DOHH2 (cell line): Measurements from ENCODE around the gene CHD9NB.

ENCODE experiments used
- CTCF ChIP-seq: fragments of 200-600 bp; sonication (generic); IDR thresholded peaks from one replicate; pipeline ENCODE4 v1.5.1; 2014; ENCODE audit warnings: antibody characterized with exemption, mild to moderate bottlenecking, low read depth, low read length; ENCODE audit not compliant: poor library complexity, severe bottlenecking
- EZH2phosphoT487 ChIP-seq: fragments of 200-600 bp; sonication (generic); IDR thresholded peaks from 2 replicates; pipeline ENCODE4 v1.6.1; 2017; ENCODE audit warnings: borderline replicate concordance, mild to moderate bottlenecking, antibody characterized with exemption, low read length, moderate library complexity, mixed read lengths

- no peak for TF ChIP-seq CTCF
- TF ChIP-seq EZH2phosphoT487 = no peak
Measured at GRCh38 chr16:53097190-53097589, 44.5 kb upstream of the CHD9NB start.
